H1 (cell line): Measurements from ENCODE around the gene NXPH3. TPM values are rescaled to one million over a fixed set of nuclear protein-coding genes. Genes with fewer than 3 reads are reported as not detected.
A peak's percentile ranks its signal among the peaks of the same experiment; 100 is the strongest.

Experiments used
- CTCF ChIA-PET: fragments of 300-600 bp; sonication (Branson Sonifier 250); formaldehyde crosslinking; loops from one replicate; lab custom pipeline; 2021; ENCODE audit not compliant: partially characterized antibody; lab: Charles Lee
- POLR2A ChIA-PET: fragments of 300-600 bp; sonication (Branson Sonifier 250); formaldehyde crosslinking; loops from one replicate; lab custom pipeline; 2021; ENCODE audit warnings: inconsistent platforms; ENCODE audit not compliant: partially characterized antibody; lab: Charles Lee
- DNase-seq, 2 experiments: peaks; one replicate each; pipeline versions ENCODE4 v3.0.0 to v3.0.0-alpha.2; 2010 to 2022; ENCODE audit warnings: low spot score in 2 of 2, low read depth in 1 of 2, mixed read lengths in 1 of 2
- FAIRE-seq: peaks from 2 replicates; lab custom pipeline; 2011; peaks lifted over from hg19 to GRCh38; lab: Jason Lieb, UNC
- H2AFZ ChIP-seq: 2 replicates; pipeline ENCODE4 v1.8.1; 2012; ENCODE audit warnings: low read length, inconsistent platforms
- H2AK5ac ChIP-seq: 2 replicates; pipeline ENCODE4 v1.6.1; 2013; ENCODE audit warnings: low read depth, low read length
- H2BK120ac ChIP-seq: replicated peaks from 2 replicates; pipeline ENCODE3; 2013; ENCODE audit warnings: low read depth, low read length, inconsistent platforms
- H2BK12ac ChIP-seq: 2 replicates; pipeline ENCODE4 v1.6.1; 2013; ENCODE audit warnings: low read depth, low read length
- H2BK15ac ChIP-seq: 2 replicates; pipeline ENCODE4 v1.6.1; 2013; ENCODE audit warnings: low read length
- H2BK20ac ChIP-seq: 2 replicates; pipeline ENCODE4 v1.6.1; 2013; ENCODE audit warnings: low read length
- H2BK5ac ChIP-seq: 2 replicates; pipeline ENCODE4 v1.6.1; 2013; ENCODE audit warnings: low read depth, low read length
- H3K14ac ChIP-seq: 2 replicates; pipeline ENCODE4 v1.6.1; 2013; ENCODE audit warnings: inconsistent platforms; ENCODE audit not compliant: insufficient read length
- H3K18ac ChIP-seq: 2 replicates; pipeline ENCODE4 v1.6.1; 2013; ENCODE audit warnings: low read length; ENCODE audit errors: extremely low read depth
- H3K23ac ChIP-seq: 2 replicates; pipeline ENCODE4 v1.6.1; 2013; ENCODE audit warnings: inconsistent platforms; ENCODE audit not compliant: insufficient read length
- H3K23me2 ChIP-seq: 2 replicates; pipeline ENCODE4 v1.6.1; 2013; ENCODE audit warnings: low read depth, low read length
- H3K27ac ChIP-seq: 2 replicates; pipeline ENCODE4 v1.6.1; 2011; ENCODE audit warnings: low read depth, low read length, inconsistent platforms
- H3K27me3 ChIP-seq, 4 experiments: replicated peaks in 1 of 4; 1 replicate in 1 of 4; 2 replicates in 3 of 4; pipeline versions ENCODE4 v1.6.1 to v1.8.1; 2011 to 2013; ENCODE audit warnings: low read length in 3 of 4, mild to moderate bottlenecking in 3 of 4, inconsistent platforms in 2 of 4, mixed read lengths in 2 of 4, moderate library complexity in 1 of 4; ENCODE audit not compliant: control insufficient read depth in 3 of 4, insufficient read depth in 3 of 4; ENCODE audit errors: extremely low read depth in 1 of 4
- H3K36me3 ChIP-seq, 4 experiments: 2 replicates each; pipeline versions ENCODE4 v1.6.1 to v1.8.1; 2011 to 2013; ENCODE audit warnings: mild to moderate bottlenecking in 4 of 4, low read length in 3 of 4, moderate library complexity in 2 of 4, control low read depth in 1 of 4, inconsistent platforms in 1 of 4; ENCODE audit not compliant: insufficient read depth in 4 of 4, control insufficient read depth in 2 of 4
- H3K4ac ChIP-seq: replicated peaks from 2 replicates; pipeline ENCODE3; 2013; ENCODE audit warnings: low read length, low read depth, mixed read lengths, inconsistent platforms; ENCODE audit not compliant: insufficient read length
- H3K4me1 ChIP-seq, 4 experiments: replicated peaks in 1 of 4; 1 replicate in 1 of 4; 2 replicates in 3 of 4; pipeline versions ENCODE4 v1.6.1 to v1.8.1; 2011 to 2013; ENCODE audit warnings: low read length in 3 of 4, inconsistent platforms in 2 of 4, mixed read lengths in 1 of 4; ENCODE audit not compliant: insufficient read depth in 4 of 4, control insufficient read depth in 3 of 4
- H3K4me2 ChIP-seq, 2 experiments: 2 replicates each; pipeline versions ENCODE4 v1.6.1 to v1.8.1; 2011 to 2013; ENCODE audit warnings: low read depth in 2 of 2, low read length in 2 of 2, control low read depth in 1 of 2, inconsistent platforms in 1 of 2, mild to moderate bottlenecking in 1 of 2; ENCODE audit not compliant: insufficient read depth in 1 of 2
- H3K4me3 ChIP-seq, 4 experiments: fragments of 200-600, 300-600 bp in 1 of 4; sonication (generic), shearing (Covaris generic), sonication (Bioruptor Twin) in 1 of 4; 2 replicates each; pipeline versions ENCODE4 v1.5.1 to v1.8.1; 2011 to 2016; ENCODE audit warnings: low read length in 4 of 4, low read depth in 3 of 4, control low read depth in 2 of 4, inconsistent platforms in 2 of 4, mild to moderate bottlenecking in 2 of 4, mixed read lengths in 1 of 4, moderate library complexity in 1 of 4; ENCODE audit not compliant: insufficient read depth in 2 of 4; ENCODE audit errors: extremely low read depth in 1 of 4
- H3K56ac ChIP-seq: replicated peaks from 2 replicates; pipeline ENCODE3; 2013; ENCODE audit warnings: low read depth, mild to moderate bottlenecking, mixed read lengths, low read length, inconsistent platforms; ENCODE audit not compliant: insufficient read length
- H3K79me1 ChIP-seq: 2 replicates; pipeline ENCODE4 v1.6.1; 2013; ENCODE audit warnings: low read depth, low read length, control low read depth
- H3K79me2 ChIP-seq, 2 experiments: 2 replicates each; pipeline versions ENCODE4 v1.6.1 to v1.8.1; 2012 to 2013; ENCODE audit warnings: low read length in 2 of 2, mild to moderate bottlenecking in 2 of 2, inconsistent platforms in 1 of 2; ENCODE audit not compliant: insufficient read depth in 2 of 2, control insufficient read depth in 1 of 2
- H3K9ac ChIP-seq, 4 experiments: replicated peaks in 1 of 4; 1 replicate in 1 of 4; 2 replicates in 3 of 4; pipeline versions ENCODE4 v1.6.1 to v1.8.1; 2011 to 2013; ENCODE audit warnings: low read depth in 3 of 4, low read length in 3 of 4, control low read depth in 2 of 4, mild to moderate bottlenecking in 2 of 4, moderate library complexity in 2 of 4, inconsistent platforms in 1 of 4; ENCODE audit errors: extremely low read depth in 1 of 4
- H3K9me3 ChIP-seq, 2 experiments: 2 replicates each; pipeline versions ENCODE4 v1.6.1 to v1.8.1; 2012 to 2013; ENCODE audit warnings: mild to moderate bottlenecking in 2 of 2, moderate library complexity in 2 of 2, control low read depth in 1 of 2, inconsistent platforms in 1 of 2, low read depth in 1 of 2, low read length in 1 of 2, mixed read lengths in 1 of 2; ENCODE audit not compliant: insufficient read depth in 2 of 2
- H4K20me1 ChIP-seq, 2 experiments: replicated peaks in 1 of 2; 2 replicates each; pipeline versions ENCODE3 to v1.8.1; 2011 to 2013; ENCODE audit warnings: inconsistent platforms in 2 of 2, low read length in 2 of 2, mild to moderate bottlenecking in 1 of 2; ENCODE audit not compliant: insufficient read depth in 2 of 2, control insufficient read depth in 1 of 2
- H4K5ac ChIP-seq: 2 replicates; pipeline ENCODE4 v1.6.1; 2013; ENCODE audit warnings: low read length, low read depth, mixed read lengths, inconsistent platforms; ENCODE audit not compliant: insufficient read length
- H4K8ac ChIP-seq: 2 replicates; pipeline ENCODE4 v1.8.0; 2013; ENCODE audit warnings: mild to moderate bottlenecking, moderate library complexity, low read length, inconsistent platforms; ENCODE audit not compliant: insufficient read depth; ENCODE audit errors: extremely low read depth
- H4K91ac ChIP-seq: replicated peaks from 2 replicates; pipeline ENCODE3; 2013; ENCODE audit warnings: low read length, mixed read lengths, inconsistent platforms; ENCODE audit not compliant: insufficient read length
- CTBP2 ChIP-seq: IDR thresholded peaks from 2 replicates; pipeline ENCODE4 v1.7.0; 2011; ENCODE audit warnings: borderline replicate concordance, mild to moderate bottlenecking, moderate library complexity, mixed read lengths, low read length; ENCODE audit not compliant: insufficient read depth, insufficient read length
- EGR1 ChIP-seq: IDR thresholded peaks from 2 replicates; pipeline ENCODE4 v1.6.1; 2011; ENCODE audit warnings: low read depth, low read length, borderline replicate concordance
- EP300 ChIP-seq, 2 experiments: IDR thresholded peaks; 1 replicate in 1 of 2; 2 replicates in 1 of 2; pipeline ENCODE4 v1.6.1; 2011 to 2012; ENCODE audit warnings: low read depth in 2 of 2, low read length in 2 of 2, mild to moderate bottlenecking in 2 of 2, borderline replicate concordance in 1 of 2, inconsistent platforms in 1 of 2, moderate library complexity in 1 of 2
- GTF2F1 ChIP-seq: IDR thresholded peaks from 2 replicates; pipeline ENCODE4 v1.6.1; 2012; ENCODE audit warnings: low read depth, low read length, improper control_type of control experiment, borderline replicate concordance
- JUND ChIP-seq: IDR thresholded peaks from 2 replicates; pipeline ENCODE4 v1.6.1; 2011; ENCODE audit warnings: mild to moderate bottlenecking, improper control_type of control experiment, low read length
- NRF1 ChIP-seq: IDR thresholded peaks from 2 replicates; pipeline ENCODE4 v1.6.1; 2011; ENCODE audit warnings: mild to moderate bottlenecking, low read depth, low read length, improper control_type of control experiment
- PHF8 ChIP-seq: fragments of 200-600 bp; sonication (generic); conservative IDR thresholded peaks from 2 replicates; pipeline ENCODE4 v1.7.1; 2012; ENCODE audit warnings: low read depth, mild to moderate bottlenecking, inconsistent platforms, low read length, moderate library complexity
- TBP ChIP-seq: IDR thresholded peaks from 2 replicates; pipeline ENCODE4 v1.6.1; 2011; ENCODE audit warnings: low read depth, low read length, improper control_type of control experiment
- USF2 ChIP-seq: IDR thresholded peaks from 2 replicates; pipeline ENCODE4 v1.6.1; 2011; ENCODE audit warnings: low read length, improper control_type of control experiment
- YY1 ChIP-seq: IDR thresholded peaks from 2 replicates; pipeline ENCODE4 v1.6.1; 2011; ENCODE audit warnings: low read depth, mild to moderate bottlenecking, low read length
- WGBS, 2 experiments: shearing (Covaris generic) in 1 of 2; methylation state at CpG; one replicate each; pipeline versions ENCODE4 v1.1.6 to v1.1.7; 2013 to 2015; ENCODE audit warnings: low lambda C conversion rate in 2 of 2, mixed read lengths in 2 of 2, inconsistent platforms in 1 of 2, low coverage in 1 of 2, missing lambda C conversion rate in 1 of 2; ENCODE audit not compliant: insufficient replicate concordance in 2 of 2, insufficient coverage in 1 of 2, insufficient read length in 1 of 2; ENCODE audit errors: extremely low coverage in 1 of 2, missing lambda C conversion rate in 1 of 2; 5-methylcytosine and 5-hydroxymethylcytosine counted together
- polyA plus RNA-seq, 7 experiments: library from polyadenylated mRNA; depleted of rRNA in 3 of 7; stranded (reverse) in 5 of 7; unstranded in 2 of 7; fragments of >200 nt in 5 of 7; fragments of 200-250 nt in 2 of 7; gene quantifications; 1 replicate in 5 of 7; 2 replicates in 1 of 7; 4 replicates in 1 of 7; pipeline versions ENCODE4 v1.2.1 to v1.2.3, GENCODE V29; 2011 to 2013; ENCODE audit warnings: missing spikeins in 2 of 7, mixed read lengths in 2 of 7
- total RNA-seq: library from RNA; stranded (reverse); fragmentation: NEBNext Ultra II Directional; extraction: Animal tissue kit (Norgen Biotek cat#: 25700); gene quantifications from 2 replicates; pipeline ENCODE4 v1.2.1, GENCODE V29; 2021

Gene NXPH3
- total and polyA plus RNA-seq, 2 of the 8 experiments (the other 6 are each of a cell fraction or from before 2014, with no cell fraction given), result 2.5 to 3.7 TPM

GRCh38 chr17:49551221-49552069 is 24.2 kb upstream of the NXPH3 start:
- Histone ChIP-seq H3K18ac (no peak overlapping the region), H2BK120ac (no peak overlapping the region), H2AFZ (no peak overlapping the region), H3K9me3 (no peaks in the 10 kb centered on the region), H3K79me2 (no peaks in the 10 kb centered on the region), H3K36me3 (no peaks in the 10 kb centered on the region), H2BK12ac (0 out of 2 replicates have a peak overlapping the region, but pooled peaks have one; percentile 68), H3K23me2 (no peaks in the 10 kb centered on the region), H3K23ac (no peak overlapping the region), H3K27me3 (peaks cover 0 to 3% (median 1%) of the 10 kb centered on the region in 4 experiments; a peak in 2 of 7 replicates), H4K5ac (no peak overlapping the region), H3K4ac (no peak overlapping the region), H2BK5ac (no peak overlapping the region), H2AK5ac (no peak overlapping the region), H4K8ac (peak overlapping the region; percentile 43; the same call in 1 of the 2 replicates), H4K20me1 (no peaks in the 10 kb centered on the region), H3K9ac (no peak overlapping the region), H3K79me1 (no peaks in the 10 kb centered on the region), H3K14ac (no peak overlapping the region), H2BK15ac (no peak overlapping the region), H3K27ac (no peak overlapping the region), H3K56ac (no peak overlapping the region), H3K4me3 (no peak overlapping the region), H3K4me2 (no peak overlapping the region), H4K91ac (no peak overlapping the region), H2BK20ac (no peak overlapping the region), H3K4me1 (peaks cover 0 to 17% (median 11%) of the 10 kb centered on the region in 4 experiments; a peak in 6 of 7 replicates)
- FAIRE-seq (no peak), DNase-seq (no peak)
- ChIA-PET CTCF (interaction anchor here (0.6 to 16.4 kb wide), 8 partner anchors 40 to 146 kb away, joined by 3 to 228 read pairs (median 9); no protein-coding TSS in a partner anchor), POLR2A (interaction anchor here (0.6 to 0.7 kb wide), 2 partner anchors 137 to 294 kb away, joined by 3 to 4 read pairs; partner anchors contain the start of gene PHB1)
- 85% methylated on average over 12 of the region's 12 CpGs; no CpG with 5 or more reads in 1 of the 2 experiments for WGBS, 2 experiments
- TF ChIP-seq CTBP2 (no peak), NRF1 (no peak), EGR1 (no peak), EP300 (IDR thresholded peaks at IDR 0.05; ENCODE audit: borderline replicate concordance in 1 of 2, low read depth in 2 of 2, low read length in 2 of 2) (no peak), USF2 (no peak), TBP (no peak), YY1 (no peak), GTF2F1 (no peak), PHF8 (no peak), JUND (no peak)
